ENCODE data around the gene C17orf113.

Gene C17orf113

DNA sequence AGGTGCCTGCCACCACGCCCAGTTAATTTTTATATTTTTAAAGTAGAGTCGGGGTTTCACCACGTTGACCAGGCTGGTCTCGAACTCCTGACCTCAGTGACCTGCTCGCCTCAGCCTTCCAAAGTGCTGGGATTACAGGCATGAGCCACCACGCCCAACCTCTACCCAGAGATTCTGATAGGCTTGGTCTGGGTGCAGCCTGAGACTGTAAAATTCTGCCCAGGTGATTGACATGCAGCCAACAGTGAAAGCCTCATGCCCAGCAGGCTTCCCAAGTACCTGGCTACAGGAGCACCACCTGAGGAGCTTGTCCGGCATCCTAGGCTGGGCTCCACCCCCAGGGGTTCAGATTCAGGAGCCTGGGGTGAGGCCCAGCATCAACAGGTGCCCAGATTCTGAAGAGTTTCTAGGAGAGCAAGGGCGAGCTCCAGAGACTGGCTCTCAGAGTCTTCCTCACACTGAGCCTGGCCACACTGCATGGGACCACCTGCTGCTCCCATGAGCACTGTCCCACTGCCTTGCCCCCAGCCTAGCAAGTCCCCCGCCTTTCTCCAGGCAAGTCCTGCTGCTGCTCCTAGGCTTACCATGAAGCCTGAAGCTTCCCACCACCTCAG is 31.2 kb upstream of the C17orf113 start:
- Mint-ChIP-seq H3K9me3 (no peaks in the 10 kb centered on the region), H3K4me1 (ENCODE audit: low read depth in 2 of 2) (no peaks in the 10 kb centered on the region), H3K36me3 (ENCODE audit: insufficient read depth) (no peaks in the 10 kb centered on the region), H3K27me3 (no peaks in the 10 kb centered on the region), H3K4me3 (no peak overlapping the region), H3K27ac (no peak overlapping the region)
- DNase-seq (no peak), ATAC-seq (replicated peaks) (no peak)

DNA sequence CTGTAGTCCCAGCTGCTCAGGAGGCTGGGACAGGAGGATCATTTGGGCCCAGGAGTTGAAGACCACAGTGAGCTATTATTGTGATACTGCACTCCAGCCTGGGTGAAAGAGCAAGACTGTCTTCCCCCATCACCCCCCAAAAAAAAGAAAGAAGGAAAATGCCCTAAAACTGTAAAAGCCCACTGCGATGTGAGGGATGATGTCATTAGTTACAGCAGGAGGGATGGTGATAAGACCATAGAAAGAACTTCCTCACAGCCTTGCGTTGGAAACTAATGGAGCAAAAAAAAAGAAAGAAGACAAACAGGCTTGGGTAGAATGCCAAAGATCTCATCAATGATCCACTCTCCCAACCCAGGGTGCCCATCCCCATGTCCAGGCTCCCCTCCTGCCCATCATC is 29.1 kb upstream of the C17orf113 start:
- Mint-ChIP-seq H3K27me3 (peaks cover 0 to 16% of the 10 kb centered on the region in 2 donors), H3K4me3 (no peak overlapping the region), H3K9me3 (no peaks in the 10 kb centered on the region), H3K4me1 (ENCODE audit: low read depth in 2 of 2) (no peaks in the 10 kb centered on the region), H3K27ac (no peak overlapping the region), H3K36me3 (ENCODE audit: insufficient read depth) (no peaks in the 10 kb centered on the region)
- DNase-seq (no peak), ATAC-seq (replicated peaks) (no peak)

DNA sequence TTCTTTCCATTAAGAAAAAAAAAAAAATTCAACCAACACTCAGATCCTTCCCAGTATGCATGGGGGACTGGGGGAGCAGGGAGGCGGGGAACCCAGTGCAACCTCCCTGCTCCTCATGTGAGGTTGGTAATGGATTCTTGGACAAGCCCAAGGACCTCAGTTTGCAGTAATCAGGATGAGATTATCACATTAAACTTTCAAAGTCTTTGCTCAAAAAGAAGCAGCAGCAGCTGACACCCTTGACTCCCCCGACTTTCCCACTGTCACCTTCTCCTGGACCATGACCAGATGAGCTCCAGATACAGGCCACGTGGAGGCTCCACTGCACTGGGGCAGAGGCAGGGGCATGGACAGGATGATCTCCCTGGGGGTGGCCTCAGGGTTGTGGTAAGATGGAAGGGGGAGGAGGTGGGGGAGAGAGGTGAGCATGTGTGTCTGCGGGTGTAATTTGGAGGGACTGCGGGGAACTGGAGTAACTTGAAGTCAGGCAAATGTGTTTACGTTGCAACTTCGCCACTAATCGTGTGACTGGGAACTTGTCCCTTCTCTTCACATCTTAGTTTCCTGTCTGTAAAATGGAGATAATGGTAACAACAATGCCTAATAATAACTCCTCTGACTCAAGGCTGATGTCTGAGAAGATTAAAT is 28.1 kb upstream of the C17orf113 start:
- peaks cover 1 to 26% of the 10 kb centered on the region in 2 donors for H3K27me3 Mint-ChIP-seq
- no peak overlapping the region for H3K4me3 Mint-ChIP-seq
- peaks cover 2% of the 10 kb centered on the region for H3K36me3 Mint-ChIP-seq (ENCODE audit: insufficient read depth)
- no peaks in the 10 kb centered on the region for H3K9me3 Mint-ChIP-seq
- H3K27ac Mint-ChIP-seq: no peak overlapping the region
- H3K4me1 Mint-ChIP-seq (ENCODE audit: low read depth in 2 of 2): peaks cover 0 to 1% of the 10 kb centered on the region in 2 donors
- no peak for DNase-seq
- ATAC-seq (replicated peaks): no peak

DNA sequence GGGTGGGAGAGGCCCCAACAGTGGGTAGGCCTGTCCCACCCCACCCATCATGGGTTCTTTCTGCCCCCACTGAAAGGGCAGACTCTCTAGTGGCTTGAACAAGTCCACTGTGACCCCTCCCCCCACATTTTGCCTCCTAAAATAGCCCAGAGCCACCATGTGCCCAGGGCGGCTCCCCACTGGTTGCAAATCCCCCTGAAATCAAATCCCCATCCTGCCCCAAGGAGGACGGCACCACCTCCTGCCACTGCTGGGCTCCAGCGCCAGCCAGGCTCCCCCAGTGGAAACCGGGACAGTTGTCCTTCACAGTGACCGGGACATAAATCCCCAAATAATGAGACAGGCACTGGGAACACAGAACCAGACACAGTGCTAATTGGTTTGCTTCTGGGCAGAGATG is 27.4 kb upstream of the C17orf113 start:
- Mint-ChIP-seq H3K4me1 (ENCODE audit: low read depth in 2 of 2) (peaks cover 0 to 2% of the 10 kb centered on the region in 2 donors), H3K27ac (no peak overlapping the region), H3K36me3 (ENCODE audit: insufficient read depth) (peaks cover 2% of the 10 kb centered on the region), H3K4me3 (no peak overlapping the region), H3K27me3 (peaks cover 4 to 34% of the 10 kb centered on the region in 2 donors), H3K9me3 (no peaks in the 10 kb centered on the region)
- no peak for DNase-seq
- ATAC-seq (replicated peaks): no peak

DNA sequence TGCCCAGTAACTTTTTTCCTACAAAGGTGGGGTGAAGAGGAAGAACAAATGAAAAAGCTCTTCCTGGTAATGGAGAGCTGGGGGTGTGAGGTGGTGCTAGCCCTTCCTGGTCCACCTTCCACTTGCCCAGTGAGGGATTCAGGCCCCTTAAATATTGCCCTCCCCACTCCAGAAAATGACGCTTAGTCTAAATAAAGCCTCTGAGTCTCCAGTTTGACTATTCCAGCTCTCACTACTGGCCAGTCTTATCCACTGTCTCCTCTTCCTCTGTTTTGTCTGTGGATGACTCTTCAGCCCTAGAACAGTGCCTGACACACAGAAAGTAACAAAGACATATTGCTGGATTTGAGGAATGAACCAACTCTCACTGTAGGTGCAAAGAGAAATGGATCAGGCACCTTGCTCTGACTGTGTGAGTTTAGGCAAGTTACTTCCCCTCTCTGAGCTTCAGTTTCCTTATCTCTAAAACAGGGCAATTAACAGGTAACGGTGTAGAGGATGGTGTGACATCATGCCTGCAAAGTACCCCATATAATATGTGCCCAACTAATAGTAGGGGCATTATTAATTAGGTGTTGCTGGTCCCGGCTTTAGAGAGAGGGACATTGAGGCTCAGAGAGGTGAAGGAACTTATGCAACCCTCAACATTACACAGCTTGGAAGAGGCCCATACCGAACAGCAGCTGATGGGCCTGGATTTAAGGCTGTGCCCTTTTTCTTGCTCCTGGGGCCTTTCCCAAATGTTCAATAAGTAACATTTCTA is 26.6 kb upstream of the C17orf113 start:
- Mint-ChIP-seq H3K27ac (no peak overlapping the region), H3K9me3 (no peaks in the 10 kb centered on the region), H3K4me3 (no peak overlapping the region), H3K36me3 (ENCODE audit: insufficient read depth) (peaks cover 2% of the 10 kb centered on the region), H3K4me1 (ENCODE audit: low read depth in 2 of 2) (peaks cover 0 to 2% of the 10 kb centered on the region in 2 donors), H3K27me3 (peaks cover 6 to 39% of the 10 kb centered on the region in 2 donors)
- no peak for ATAC-seq (replicated peaks)
- DNase-seq: no peak

DNA sequence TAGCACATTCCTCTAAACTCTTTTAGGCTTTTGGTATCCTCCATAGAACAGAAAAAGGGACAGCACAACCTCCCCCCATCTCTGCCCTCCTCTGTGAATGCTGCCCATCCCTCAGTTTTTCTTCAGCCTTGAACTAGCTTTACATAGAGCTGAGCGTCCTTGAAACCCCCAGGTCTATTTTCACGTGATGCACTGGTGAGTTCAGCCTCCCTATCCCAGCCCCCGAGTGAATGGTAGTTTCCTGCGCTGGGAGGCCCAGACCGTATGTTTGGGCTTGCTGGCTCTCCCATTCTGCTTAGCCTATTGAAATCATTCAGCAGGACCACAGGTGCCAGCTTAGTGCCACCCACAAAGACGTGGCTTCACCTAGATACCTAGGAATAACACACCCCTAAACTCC is 25.4 kb upstream of the C17orf113 start:
- H3K4me3 Mint-ChIP-seq: no peak overlapping the region
- H3K36me3 Mint-ChIP-seq (ENCODE audit: insufficient read depth): peaks cover 2% of the 10 kb centered on the region
- H3K4me1 Mint-ChIP-seq (ENCODE audit: low read depth in 2 of 2): peaks cover 0 to 7% of the 10 kb centered on the region in 2 donors
- DNase-seq (no peak), ATAC-seq (replicated peaks) (no peak)
- H3K27ac Mint-ChIP-seq: peak overlapping the region in 1 of 2 donors; percentile 55
- H3K27me3 Mint-ChIP-seq: peaks cover 16 to 51% of the 10 kb centered on the region in 2 donors
- H3K9me3 Mint-ChIP-seq: no peaks in the 10 kb centered on the region

DNA sequence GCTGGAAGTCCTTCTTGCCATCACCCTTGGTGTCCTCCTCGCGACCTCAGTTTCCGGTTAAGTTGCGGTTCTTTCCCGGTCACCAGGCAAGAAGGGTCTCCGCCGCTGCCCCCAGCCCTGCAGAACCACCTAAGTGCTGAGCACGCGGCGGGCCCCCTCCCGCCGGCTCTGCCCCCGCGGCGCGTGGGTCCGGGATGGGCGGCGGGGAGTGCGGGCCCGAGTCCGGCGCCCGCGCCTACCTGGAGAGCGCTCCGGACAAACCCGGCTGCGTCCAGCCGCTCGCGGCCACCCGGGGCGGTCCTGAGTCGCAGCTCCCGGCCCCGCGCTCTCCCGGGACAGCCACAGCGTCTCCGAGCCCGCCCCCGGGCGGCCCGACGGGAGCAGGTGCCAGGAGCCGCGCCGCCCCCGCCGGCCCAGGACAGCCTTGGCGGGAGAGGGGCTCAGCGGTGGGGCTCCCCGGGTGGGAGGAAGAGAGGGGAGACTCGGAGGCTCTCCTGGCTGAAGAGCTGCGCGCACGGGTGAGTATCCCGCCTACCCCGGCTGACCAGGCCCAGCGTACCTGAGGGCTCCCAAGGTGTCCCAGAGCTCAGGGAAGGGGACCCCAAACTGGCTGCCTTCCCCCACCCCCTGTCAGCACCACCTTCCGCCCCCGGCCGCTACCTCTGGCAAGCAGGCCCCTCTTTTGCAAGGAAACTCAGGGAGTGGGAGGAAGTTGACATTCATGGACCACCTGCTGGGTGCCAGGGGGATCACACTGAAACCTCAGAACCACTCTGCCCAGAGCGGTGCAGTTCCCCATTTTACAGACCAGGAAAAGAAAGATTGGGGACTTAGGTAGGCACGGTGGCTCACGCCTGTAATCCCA is 22.2 kb upstream of the C17orf113 start:
- H3K4me3 Mint-ChIP-seq: peak overlapping the region; percentile 38 to 58
- H3K4me1 Mint-ChIP-seq (ENCODE audit: low read depth in 2 of 2): peaks cover 0 to 7% of the 10 kb centered on the region in 2 donors
- H3K27ac Mint-ChIP-seq: peak overlapping the region in 1 of 2 donors; percentile 44
- H3K9me3 Mint-ChIP-seq: no peaks in the 10 kb centered on the region
- H3K36me3 Mint-ChIP-seq (ENCODE audit: insufficient read depth): peaks cover 2% of the 10 kb centered on the region
- DNase-seq (no peak), ATAC-seq (replicated peaks) (no peak)
- H3K27me3 Mint-ChIP-seq: peaks cover 23 to 68% of the 10 kb centered on the region in 2 donors

DNA sequence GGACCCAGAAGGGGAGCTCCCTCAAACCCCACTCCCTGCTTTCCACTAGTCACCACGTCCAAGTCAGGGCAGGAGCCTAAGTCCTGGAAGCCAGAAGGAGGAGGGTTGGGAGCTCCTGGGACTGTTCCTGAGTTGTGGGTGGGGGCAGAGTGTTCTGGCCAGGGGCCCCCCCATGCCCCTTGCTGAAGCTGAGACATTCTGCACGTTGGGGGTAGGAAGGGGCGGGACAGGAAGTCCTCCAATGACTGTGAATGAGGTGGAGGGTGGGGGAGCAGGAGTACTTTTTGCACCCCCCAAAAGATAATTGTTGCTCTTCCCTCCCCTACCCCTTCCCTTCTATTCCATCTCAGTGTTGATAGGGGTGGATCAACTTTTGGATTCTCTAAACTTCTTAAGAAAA is 21.4 kb upstream of the C17orf113 start:
- peak overlapping the region; percentile 38 to 44 for H3K27ac Mint-ChIP-seq
- peak overlapping the region; percentile 23 to 58 for H3K4me3 Mint-ChIP-seq
- no peaks in the 10 kb centered on the region for H3K9me3 Mint-ChIP-seq
- no peak for ATAC-seq (replicated peaks)
- H3K27me3 Mint-ChIP-seq: peaks cover 23 to 68% of the 10 kb centered on the region in 2 donors
- DNase-seq: no peak
- H3K4me1 Mint-ChIP-seq (ENCODE audit: low read depth in 2 of 2): peaks cover 0 to 7% of the 10 kb centered on the region in 2 donors
- peaks cover 2% of the 10 kb centered on the region for H3K36me3 Mint-ChIP-seq (ENCODE audit: insufficient read depth)

DNA sequence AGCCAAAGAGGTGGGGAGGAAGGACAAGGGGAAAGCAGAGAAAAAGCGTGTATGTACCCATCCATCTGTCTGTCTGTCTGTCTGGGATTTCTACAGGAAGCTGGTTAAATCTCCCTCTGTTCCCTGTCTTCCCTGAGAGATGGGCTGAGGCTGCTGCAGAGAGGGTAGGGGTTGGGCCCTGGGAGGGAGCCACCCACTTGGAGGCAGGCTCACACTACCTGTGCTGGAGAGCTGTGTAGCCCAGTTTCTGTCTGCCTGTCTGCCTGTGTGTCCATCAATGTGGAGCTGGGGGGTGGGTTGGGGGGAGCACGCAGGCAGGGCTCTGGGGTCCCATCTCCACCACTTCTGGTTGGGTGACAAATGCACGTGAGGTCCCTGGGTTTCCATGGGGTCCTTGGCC is 18.6 kb upstream of the C17orf113 start:
- DNase-seq (no peak), ATAC-seq (replicated peaks) (no peak)
- Mint-ChIP-seq H3K27me3 (peaks cover 27 to 51% of the 10 kb centered on the region in 2 donors), H3K36me3 (ENCODE audit: insufficient read depth) (peaks cover 2% of the 10 kb centered on the region), H3K9me3 (no peaks in the 10 kb centered on the region), H3K4me1 (ENCODE audit: low read depth in 2 of 2) (peaks cover 0 to 10% of the 10 kb centered on the region in 2 donors), H3K4me3 (no peak overlapping the region), H3K27ac (no peak overlapping the region)

DNA sequence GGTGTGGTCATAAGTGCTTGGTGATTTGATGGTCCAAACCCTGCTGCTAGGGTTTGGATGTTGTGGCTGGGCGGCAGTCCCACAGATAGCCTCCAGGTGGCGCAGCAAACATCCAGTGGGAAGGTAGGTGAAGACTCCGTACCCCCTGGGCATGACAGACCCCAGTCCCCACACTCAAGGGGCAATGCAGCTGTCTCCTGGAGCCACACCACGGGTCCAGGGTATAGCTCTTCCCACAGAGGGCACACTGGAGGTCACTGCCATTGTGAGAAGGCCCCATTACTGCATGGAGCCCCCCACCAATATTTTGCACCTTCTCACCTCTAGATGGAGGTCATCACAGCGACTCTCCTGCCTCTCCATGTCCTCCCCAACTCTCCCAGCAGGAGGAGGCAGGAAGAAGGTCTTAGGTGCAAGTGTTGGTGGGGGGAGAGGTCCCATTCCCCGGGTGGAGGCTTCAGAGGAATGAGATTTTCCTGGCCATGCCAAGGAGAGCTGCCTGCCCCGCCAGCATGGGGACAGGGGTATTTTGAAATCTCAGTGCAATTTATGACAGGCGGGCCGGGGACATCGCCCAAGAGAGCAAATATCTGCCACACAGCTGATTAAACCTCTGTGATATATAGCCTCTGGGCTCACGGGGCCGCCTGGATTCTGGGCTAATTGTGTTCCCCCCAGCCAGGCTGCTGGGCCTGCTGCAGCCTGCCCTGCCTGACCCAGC is 17.1 kb upstream of the C17orf113 start:
- H3K36me3 Mint-ChIP-seq (ENCODE audit: insufficient read depth): no peaks in the 10 kb centered on the region
- peaks cover 32 to 51% of the 10 kb centered on the region in 2 donors for H3K27me3 Mint-ChIP-seq
- H3K4me1 Mint-ChIP-seq (ENCODE audit: low read depth in 2 of 2): peaks cover 0 to 14% of the 10 kb centered on the region in 2 donors
- no peaks in the 10 kb centered on the region for H3K9me3 Mint-ChIP-seq
- no peak overlapping the region for H3K27ac Mint-ChIP-seq
- peak; percentile 66 to 74 (median 70) for DNase-seq
- H3K4me3 Mint-ChIP-seq: no peak overlapping the region
- peak; percentile 67 for ATAC-seq (replicated peaks)

DNA sequence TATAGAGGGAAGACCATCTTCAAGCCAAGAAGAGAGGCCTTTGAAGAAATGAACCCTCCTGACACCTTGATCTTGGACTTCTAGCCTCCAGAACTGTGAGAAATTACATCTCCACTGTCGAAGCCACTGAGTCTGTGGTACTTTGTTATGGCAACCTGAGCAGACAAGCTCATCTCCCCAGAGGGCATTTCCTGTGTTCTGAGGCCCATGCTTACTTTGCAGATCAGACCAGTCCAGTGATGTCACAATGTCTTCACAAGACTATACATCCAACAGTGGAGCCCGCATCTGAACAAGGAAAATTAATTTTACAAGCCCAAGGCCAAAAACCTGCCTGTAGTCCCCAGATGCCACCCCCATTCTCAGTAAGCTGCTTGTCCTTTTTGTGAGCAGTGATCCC is 14.8 kb upstream of the C17orf113 start:
- no peak for DNase-seq
- peaks cover 0 to 9% of the 10 kb centered on the region in 2 donors for H3K4me1 Mint-ChIP-seq (ENCODE audit: low read depth in 2 of 2)
- H3K36me3 Mint-ChIP-seq (ENCODE audit: insufficient read depth): no peaks in the 10 kb centered on the region
- H3K27ac Mint-ChIP-seq: no peak overlapping the region
- no peak for ATAC-seq (replicated peaks)
- no peaks in the 10 kb centered on the region for H3K9me3 Mint-ChIP-seq
- peaks cover 20 to 41% of the 10 kb centered on the region in 2 donors for H3K27me3 Mint-ChIP-seq
- H3K4me3 Mint-ChIP-seq: no peak overlapping the region

DNA sequence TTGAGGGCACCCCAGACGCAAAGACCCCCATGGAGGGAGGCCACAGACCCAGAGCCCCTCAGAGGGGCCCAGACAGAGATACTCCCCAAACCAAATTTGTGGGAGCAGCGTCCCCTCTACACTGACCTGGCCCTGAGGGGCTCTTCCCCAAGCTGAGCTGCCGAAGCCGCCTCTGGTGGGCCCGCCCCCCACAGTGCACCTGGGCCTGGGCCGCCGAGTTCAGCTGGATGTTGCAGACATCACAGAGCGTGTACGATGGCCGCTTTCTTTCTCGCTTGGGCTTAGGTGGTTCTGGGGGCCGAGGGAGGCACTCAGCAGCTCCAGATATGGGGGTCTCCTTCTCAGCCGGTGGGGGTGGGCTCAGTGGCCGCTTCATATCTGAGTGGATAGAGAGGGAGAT is 12.3 kb upstream of the C17orf113 start:
- peaks cover 14 to 48% of the 10 kb centered on the region in 2 donors for H3K27me3 Mint-ChIP-seq
- ATAC-seq (replicated peaks) (no peak), DNase-seq (no peak)
- no peak overlapping the region for H3K4me3 Mint-ChIP-seq
- H3K4me1 Mint-ChIP-seq (ENCODE audit: low read depth in 2 of 2): peaks cover 0 to 9% of the 10 kb centered on the region in 2 donors
- no peaks in the 10 kb centered on the region for H3K9me3 Mint-ChIP-seq
- H3K36me3 Mint-ChIP-seq (ENCODE audit: insufficient read depth): no peaks in the 10 kb centered on the region
- H3K27ac Mint-ChIP-seq: no peak overlapping the region
